Measurements from ENCODE around the gene CD226. TPM values are rescaled to one million over a fixed set of nuclear protein-coding genes. Genes with fewer than 3 reads are reported as not detected.

Gene CD226
- total RNA-seq, 1 experiment from 2014 or later, result 1.2 TPM

GRCh38 chr18:69840445-69840844 lies 107.2 kb downstream of the CD226 start:
- POLR2A ChIA-PET, result no interaction called here
- 0 out of 2 replicates have a peak, but pooled peaks cover 7% of the 10 kb centered on the region for H3K27me3 ChIP-seq (ENCODE audit: insufficient read depth, low read length)
- H2AFZ ChIP-seq (ENCODE audit: low read depth, low read length, poor library complexity, severe bottlenecking), result no peak overlapping the region
- CTCF ChIA-PET, result no interaction called here
- TF ChIP-seq POLR2AphosphoS5 (IDR thresholded peaks at IDR 0.05; ENCODE audit: low read depth, low read length) (no peak), ZNF274 (IDR thresholded peaks at IDR 0.05; ENCODE audit: low read depth, low read length) (no peak), CTCF (IDR thresholded peaks at IDR 0.05 in 2 of 3, conservative IDR thresholded peaks at IDR 0.05 in 1 of 3; ENCODE audit: borderline replicate concordance in 1 of 3, insufficient read depth in 1 of 3, low read depth in 2 of 3, low read length in 2 of 3) (no peak), ZBTB33 (IDR thresholded peaks at IDR 0.05; ENCODE audit: extremely low read depth, insufficient replicate concordance, low read length) (no peak), POLR2A (IDR thresholded peaks at IDR 0.05; ENCODE audit: borderline replicate concordance, extremely low read depth, insufficient read depth, insufficient read length) (no peak), YY1 (IDR thresholded peaks at IDR 0.05; ENCODE audit: extremely low read depth, insufficient replicate concordance, low read depth, low read length) (no peak)
- TF ChIP-seq, protein P1, sequence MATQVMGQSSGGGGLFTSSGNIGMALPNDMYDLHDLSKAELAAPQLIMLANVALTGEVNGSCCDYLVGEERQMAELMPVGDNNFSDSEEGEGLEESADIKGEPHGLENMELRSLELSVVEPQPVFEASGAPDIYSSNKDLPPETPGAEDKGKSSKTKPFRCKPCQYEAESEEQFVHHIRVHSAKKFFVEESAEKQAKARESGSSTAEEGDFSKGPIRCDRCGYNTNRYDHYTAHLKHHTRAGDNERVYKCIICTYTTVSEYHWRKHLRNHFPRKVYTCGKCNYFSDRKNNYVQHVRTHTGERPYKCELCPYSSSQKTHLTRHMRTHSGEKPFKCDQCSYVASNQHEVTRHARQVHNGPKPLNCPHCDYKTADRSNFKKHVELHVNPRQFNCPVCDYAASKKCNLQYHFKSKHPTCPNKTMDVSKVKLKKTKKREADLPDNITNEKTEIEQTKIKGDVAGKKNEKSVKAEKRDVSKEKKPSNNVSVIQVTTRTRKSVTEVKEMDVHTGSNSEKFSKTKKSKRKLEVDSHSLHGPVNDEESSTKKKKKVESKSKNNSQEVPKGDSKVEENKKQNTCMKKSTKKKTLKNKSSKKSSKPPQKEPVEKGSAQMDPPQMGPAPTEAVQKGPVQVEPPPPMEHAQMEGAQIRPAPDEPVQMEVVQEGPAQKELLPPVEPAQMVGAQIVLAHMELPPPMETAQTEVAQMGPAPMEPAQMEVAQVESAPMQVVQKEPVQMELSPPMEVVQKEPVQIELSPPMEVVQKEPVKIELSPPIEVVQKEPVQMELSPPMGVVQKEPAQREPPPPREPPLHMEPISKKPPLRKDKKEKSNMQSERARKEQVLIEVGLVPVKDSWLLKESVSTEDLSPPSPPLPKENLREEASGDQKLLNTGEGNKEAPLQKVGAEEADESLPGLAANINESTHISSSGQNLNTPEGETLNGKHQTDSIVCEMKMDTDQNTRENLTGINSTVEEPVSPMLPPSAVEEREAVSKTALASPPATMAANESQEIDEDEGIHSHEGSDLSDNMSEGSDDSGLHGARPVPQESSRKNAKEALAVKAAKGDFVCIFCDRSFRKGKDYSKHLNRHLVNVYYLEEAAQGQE (IDR thresholded peaks at IDR 0.05; ENCODE audit: low read depth), result no peak
- H3K4me2 ChIP-seq (ENCODE audit: low read length), result no peak overlapping the region
- H3K9ac ChIP-seq (ENCODE audit: low read length), result no peak overlapping the region
- H3K79me2 ChIP-seq (ENCODE audit: insufficient read depth, low read length), result no peaks in the 10 kb centered on the region
- H3K4me3 ChIP-seq (replicated peaks in 1 of 2; ENCODE audit: low read depth in 1 of 2, low read length in 2 of 2), result no peak overlapping the region
- DNase-seq (ENCODE audit: low read depth, low spot score), result no peak
- no peaks in the 10 kb centered on the region for H4K20me1 ChIP-seq (ENCODE audit: insufficient read depth)
- H3K4me1 ChIP-seq (ENCODE audit: control insufficient read depth in 1 of 2, insufficient read depth in 2 of 2, low read length in 2 of 2), result peaks cover 0 to 10% of the 10 kb centered on the region in 2 experiments; a peak in 2 of 4 replicates
- no TSS peak for BruUV-seq (replicated peaks)
- intact Hi-C loops (cut with micrococcal nuclease), result no loop called here
- no peaks in the 10 kb centered on the region; the same call in 1 of the 2 replicates for H3K9me2 ChIP-seq (ENCODE audit: insufficient read depth)
- RAD21 ChIA-PET (ENCODE audit: low non-redundant PET in 1 of 2, low total read pairs in 2 of 2, uncharacterized antibody in 2 of 2, unreplicated experiment in 2 of 2), result no interaction called here
- no peak for ATAC-seq
- no peak overlapping the region for H3K27ac ChIP-seq (ENCODE audit: low read depth, low read length)
- H3K9me3 ChIP-seq (ENCODE audit: control insufficient read depth in 1 of 2, insufficient read depth in 1 of 2, low read depth in 1 of 2, low read length in 2 of 2), result no peaks in the 10 kb centered on the region
- H3K36me3 ChIP-seq (ENCODE audit: control insufficient read depth in 1 of 2, insufficient read depth in 2 of 2, low read length in 2 of 2), result no peaks in the 10 kb centered on the region

All from HCT116 (cell line).